IPS-NIHi11 (cell line): Measurements from ENCODE around the gene CAMTA1.

ENCODE experiments used
- DNase-seq: peaks from one replicate; pipeline ENCODE4 v3.0.0; 2012; ENCODE audit warnings: mixed read lengths, low spot score

Gene CAMTA1

GRCh38 chr1:7558481-7558880 lies 773.2 kb downstream of the CAMTA1 start:
- DNase-seq, result no peak

DNA sequence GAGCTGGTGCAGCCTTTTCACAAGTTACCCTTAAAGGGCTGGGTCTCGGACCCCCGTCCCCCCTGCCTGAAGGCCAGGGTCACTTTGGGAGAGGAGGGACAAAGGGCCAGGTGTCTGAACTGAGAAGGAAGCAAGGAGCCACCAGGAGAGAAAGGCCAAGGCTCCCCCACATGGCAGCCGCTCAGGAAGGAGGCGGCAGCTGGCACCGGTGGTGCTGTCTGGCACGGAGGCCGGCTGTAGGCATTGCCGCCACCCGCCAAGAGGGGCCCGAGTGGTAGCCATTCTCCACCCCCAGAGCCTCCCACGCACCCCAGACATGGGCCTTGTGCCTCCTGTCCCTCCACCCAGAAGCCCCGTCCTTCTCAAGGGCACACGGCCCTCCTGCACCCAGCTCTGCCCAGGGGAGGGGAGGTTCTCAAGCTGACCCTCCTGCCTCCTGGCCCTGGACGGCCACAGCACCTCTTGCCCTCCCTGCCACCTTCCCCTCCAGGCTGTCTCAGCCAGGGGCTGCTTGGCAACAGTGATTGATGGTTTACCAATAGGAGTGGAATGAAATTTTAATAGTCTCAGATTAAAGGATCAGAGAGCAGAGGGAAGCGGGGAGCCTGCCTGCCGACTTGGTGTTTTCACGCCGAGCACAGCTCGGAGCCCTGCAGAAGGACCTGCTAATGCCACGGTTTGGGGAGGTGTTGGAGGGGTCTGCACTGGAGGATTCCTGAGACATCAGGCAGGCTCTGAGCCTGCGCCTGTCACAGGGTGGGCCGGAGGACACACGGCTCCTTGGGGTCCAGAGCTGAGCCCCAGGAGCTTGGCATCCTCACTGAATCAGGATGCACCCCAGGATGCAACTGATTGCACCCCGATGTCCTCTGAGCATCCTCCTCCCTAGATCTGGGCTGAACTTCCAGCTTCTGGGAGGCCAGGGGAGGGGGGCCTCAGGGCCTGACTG lies 773.9 kb downstream of the CAMTA1 start:
- no peak for DNase-seq

- no peak for DNase-seq
Measured at GRCh38 chr1:7560128-7560527, 774.9 kb downstream of the CAMTA1 start.

DNA sequence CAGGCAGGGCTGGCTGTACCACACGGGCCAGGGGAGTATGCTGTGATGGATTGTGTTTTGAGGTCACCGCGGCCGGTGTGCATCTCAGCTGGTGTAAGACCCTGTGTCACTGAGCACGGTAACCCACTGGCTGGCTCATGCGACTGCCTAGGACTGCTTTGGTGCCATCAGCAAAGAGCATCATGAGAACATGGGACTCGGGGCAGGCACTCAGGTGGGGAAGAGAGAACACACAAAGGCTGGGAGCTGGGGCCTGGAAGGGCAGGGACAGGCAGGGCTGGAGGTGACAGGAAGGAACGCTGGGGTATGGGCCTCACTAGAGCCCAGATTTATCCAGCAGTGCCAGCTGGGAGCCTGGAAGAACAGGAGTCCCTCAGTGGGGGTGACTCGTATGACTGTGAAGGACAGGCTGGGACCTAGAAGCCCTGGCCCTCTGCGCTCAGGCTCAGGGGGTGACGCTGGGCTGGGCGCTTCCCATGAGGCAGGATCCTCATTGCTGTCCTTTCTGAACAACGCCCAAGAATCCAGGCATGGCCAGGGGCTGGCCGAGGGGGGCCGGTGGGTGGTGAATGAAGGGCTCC lies 775.4 kb downstream of the CAMTA1 start:
- no peak for DNase-seq

- peak; percentile 89 for DNase-seq
Measured at GRCh38 chr1:7561331-7561921, 776.2 kb downstream of the CAMTA1 start.

- no peak for DNase-seq
Measured at GRCh38 chr1:7561936-7562728, 776.9 kb downstream of the CAMTA1 start.

- DNase-seq, result no peak
Measured at GRCh38 chr1:7562729-7563605, 777.7 kb downstream of the CAMTA1 start.

DNA sequence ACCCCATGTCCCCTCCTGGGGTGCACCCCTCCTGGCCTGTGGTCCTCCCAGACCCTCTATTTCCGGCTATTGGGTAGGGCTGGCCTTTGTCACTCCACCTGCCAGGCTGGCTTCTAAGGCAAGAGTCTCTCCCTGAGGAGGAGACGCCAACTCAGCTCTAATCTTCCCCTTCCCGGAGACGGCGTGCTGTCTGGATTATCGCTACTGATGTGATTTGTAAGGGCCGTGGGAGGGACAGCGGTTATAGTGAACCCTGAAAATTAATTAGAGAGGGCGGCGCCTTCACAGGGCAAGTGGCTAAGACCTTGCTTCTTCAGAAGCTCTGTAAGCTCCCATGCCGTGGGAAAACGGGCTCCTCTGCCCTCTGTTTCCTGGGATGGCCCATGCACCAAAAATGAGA lies 778.9 kb downstream of the CAMTA1 start:
- DNase-seq, result no peak

DNA sequence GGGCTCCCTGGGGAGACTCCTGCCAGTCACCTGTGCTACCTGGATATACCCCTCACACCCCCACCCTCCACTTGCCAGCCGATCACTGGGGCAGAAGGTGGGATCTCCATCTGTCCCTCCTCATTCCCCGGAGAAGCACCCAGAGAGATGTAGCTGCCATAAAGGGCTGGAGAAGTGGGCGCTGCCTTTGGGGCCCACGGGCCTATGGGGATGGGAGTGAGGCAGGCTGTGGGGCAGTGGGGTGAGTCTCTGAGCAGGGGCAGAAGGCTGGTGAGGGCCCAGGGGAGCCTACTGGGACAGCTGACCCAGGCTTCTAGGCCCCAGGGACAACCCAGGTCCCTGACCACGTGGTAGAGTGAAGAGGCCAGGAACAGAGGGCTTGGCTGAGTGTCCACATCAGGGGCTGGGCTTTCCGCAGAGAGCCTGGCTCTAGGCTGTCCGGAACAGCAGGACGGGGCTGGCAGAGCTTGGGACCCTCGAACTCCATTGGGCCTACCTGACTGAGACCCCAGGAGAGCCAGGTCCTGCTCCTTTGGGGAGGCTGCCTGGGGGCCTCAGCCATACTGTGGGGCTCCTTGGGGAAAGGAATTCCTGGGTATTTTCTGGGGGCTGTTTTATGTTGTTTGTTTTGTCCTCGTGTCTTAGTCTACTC lies 780.0 kb downstream of the CAMTA1 start:
- DNase-seq, result no peak

DNA sequence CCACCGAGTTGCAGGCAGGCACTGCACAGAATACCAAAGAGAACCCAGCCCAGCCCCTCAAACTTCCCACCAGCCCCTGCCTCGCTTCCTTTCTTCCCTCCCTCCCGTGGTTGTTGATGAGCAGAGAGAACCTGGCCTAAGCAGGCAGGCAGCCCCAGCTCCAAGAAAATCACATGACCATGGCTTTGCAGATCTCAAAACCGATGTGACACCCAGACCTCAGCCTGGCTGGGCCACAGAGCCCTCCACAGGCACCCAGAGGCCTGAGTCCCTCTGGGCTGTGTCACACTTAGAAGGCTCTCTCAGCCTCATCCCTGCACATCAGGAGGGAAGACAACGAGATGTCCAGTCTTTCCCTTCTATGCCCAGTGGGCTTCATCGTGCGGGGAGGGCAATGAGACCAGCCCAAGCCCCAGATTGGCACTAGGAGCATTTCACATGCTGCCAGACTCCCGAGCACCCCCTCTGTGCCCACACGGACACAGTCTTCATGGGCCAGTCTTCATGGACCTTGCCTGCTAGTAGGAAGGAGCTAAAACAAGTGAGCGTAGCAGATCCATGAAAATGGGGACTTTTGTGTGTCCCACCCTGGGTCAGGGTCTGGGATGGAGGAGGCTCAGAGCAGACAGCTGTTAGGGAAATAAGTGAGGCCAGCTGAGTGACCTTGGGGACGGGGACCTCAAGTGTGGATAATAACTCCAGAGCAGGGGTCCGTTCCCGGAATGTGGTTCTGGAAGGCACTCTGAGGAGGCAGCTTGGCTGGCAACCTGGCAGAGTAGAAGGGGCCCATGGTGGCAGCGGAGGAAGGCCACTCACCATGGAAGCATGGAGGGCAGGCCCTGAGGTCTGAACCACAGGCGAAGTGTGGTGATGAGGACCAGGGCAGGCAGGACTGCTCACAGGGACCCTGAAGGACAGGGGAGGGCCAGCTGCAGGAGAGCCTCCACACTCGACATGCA lies 781.4 kb downstream of the CAMTA1 start:
- DNase-seq, result no peak

- no peak for DNase-seq
Measured at GRCh38 chr1:7567376-7567775, 782.1 kb downstream of the CAMTA1 start.

DNA sequence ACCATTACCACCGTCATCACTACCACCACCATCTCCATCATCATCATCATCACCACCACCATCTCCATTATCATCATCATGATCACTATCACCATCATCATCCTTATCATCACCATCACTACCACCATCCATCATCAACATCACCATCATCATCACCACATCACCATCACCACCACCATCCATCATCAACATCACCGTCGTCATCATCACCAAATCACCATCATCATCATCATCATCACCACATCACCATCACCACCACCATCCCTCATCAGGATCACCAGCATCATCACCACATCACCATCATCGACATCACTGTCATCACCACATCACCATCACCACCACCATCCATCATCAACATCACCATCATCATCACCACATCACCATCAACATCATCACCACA lies 782.8 kb downstream of the CAMTA1 start:
- DNase-seq, result no peak

GRCh38 chr1:7568901-7569524 lies 783.8 kb downstream of the CAMTA1 start:
- DNase-seq, result no peak

DNA sequence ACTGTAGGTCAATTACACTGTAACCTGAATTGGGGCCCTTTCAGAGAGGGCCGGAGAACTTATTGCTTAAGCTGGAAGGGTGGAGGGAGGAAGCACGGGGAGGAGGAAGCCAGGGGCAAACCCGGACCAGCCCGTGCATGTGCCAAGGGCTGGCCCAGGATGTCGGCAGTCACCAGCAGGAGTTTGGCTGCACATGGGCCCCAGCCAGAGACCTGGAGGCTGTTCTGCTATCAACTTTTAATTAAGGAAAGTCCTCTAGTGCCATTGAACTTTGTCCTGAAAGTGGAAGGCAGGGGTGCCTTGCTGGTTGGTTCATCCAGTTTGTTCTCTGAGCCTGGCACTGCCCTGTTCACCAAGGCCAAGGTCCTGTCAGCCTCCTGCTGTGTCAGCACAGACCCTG lies 785.1 kb downstream of the CAMTA1 start:
- DNase-seq, result no peak

DNA sequence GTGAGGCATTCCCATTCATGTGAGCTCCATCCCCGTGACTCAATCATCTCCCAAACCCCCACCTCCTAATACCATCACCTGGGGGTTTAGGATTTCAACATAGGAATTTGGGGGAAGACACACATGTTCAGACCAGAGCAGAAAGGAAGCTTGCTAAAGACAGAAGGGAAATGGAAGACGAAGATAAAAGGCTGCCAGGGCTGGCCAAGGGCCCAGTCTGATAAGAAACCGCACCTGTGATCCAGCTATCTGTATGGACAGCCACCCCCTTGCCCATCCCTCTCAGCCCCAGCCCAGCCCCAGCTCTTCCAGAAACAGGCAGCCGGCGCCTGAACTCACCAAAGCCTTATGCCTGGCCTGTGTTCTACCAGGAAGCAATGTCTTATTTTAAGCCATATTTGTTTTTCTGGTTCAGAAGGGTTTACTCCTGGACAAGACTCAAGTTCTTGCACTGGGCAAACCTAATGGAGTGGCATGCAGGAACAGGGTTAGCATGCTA lies 787.4 kb downstream of the CAMTA1 start:
- no peak for DNase-seq

- DNase-seq, result no peak
Measured at GRCh38 chr1:7573481-7573880, 788.2 kb downstream of the CAMTA1 start.

GRCh38 chr1:7574121-7575040 lies 789.1 kb downstream of the CAMTA1 start:
- no peak for DNase-seq

GRCh38 chr1:7575041-7575400 lies 789.8 kb downstream of the CAMTA1 start:
- no peak for DNase-seq
